ENCODE measurements around the gene SH3BP2. TPM values are rescaled to one million over a fixed set of nuclear protein-coding genes. Genes with fewer than 3 reads are reported as not detected.

SH3BP2 gene
- total and polyA plus RNA-seq, 10 of the 15 experiments (the other 5 are each of a cell fraction or from before 2014, with no cell fraction given): 1.1 to 61.8 (median 23.9) TPM

DNA sequence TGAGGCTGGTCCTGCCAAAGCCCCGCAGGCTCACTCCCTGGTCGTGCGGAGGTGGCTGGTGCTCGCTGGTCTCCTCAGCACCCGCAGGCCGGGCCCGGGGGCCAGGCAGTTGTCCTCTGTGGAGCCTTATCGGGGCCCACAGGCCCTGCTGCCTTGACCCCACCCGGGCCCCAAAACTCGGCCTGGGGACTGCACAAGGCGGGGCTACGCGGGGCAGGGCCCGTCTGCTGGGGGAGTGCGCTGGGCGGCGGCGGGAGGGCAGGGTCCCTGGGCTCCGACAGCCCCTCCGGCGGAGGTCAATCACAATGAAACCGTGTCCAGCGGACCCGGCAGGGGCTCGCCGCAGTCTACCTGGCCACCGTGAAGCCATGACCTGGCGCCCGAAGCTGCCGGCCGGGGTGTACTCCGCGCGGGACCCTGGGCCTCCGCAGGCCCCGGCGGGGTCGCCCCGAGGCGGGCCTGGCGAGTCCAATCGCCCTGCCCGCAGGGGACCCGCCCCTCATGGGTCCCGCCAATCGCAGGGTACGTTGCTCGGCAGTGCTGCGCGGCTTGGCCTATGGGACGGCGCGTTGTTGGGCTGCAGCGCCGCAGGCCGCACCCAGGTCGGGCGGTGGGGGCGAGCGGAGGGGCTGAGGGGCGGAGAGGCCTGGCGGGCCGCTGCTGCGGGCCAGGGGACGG is 50.5 kb downstream of the SH3BP2 start, which contains the start of gene ADD1 (continued):
- TF ChIP-seq, protein P1, sequence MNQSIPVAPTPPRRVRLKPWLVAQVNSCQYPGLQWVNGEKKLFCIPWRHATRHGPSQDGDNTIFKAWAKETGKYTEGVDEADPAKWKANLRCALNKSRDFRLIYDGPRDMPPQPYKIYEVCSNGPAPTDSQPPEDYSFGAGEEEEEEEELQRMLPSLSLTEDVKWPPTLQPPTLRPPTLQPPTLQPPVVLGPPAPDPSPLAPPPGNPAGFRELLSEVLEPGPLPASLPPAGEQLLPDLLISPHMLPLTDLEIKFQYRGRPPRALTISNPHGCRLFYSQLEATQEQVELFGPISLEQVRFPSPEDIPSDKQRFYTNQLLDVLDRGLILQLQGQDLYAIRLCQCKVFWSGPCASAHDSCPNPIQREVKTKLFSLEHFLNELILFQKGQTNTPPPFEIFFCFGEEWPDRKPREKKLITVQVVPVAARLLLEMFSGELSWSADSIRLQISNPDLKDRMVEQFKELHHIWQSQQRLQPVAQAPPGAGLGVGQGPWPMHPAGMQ (IDR thresholded peaks at IDR 0.05; ENCODE audit: borderline replicate concordance): no peak
- TF ChIP-seq, protein P2, sequence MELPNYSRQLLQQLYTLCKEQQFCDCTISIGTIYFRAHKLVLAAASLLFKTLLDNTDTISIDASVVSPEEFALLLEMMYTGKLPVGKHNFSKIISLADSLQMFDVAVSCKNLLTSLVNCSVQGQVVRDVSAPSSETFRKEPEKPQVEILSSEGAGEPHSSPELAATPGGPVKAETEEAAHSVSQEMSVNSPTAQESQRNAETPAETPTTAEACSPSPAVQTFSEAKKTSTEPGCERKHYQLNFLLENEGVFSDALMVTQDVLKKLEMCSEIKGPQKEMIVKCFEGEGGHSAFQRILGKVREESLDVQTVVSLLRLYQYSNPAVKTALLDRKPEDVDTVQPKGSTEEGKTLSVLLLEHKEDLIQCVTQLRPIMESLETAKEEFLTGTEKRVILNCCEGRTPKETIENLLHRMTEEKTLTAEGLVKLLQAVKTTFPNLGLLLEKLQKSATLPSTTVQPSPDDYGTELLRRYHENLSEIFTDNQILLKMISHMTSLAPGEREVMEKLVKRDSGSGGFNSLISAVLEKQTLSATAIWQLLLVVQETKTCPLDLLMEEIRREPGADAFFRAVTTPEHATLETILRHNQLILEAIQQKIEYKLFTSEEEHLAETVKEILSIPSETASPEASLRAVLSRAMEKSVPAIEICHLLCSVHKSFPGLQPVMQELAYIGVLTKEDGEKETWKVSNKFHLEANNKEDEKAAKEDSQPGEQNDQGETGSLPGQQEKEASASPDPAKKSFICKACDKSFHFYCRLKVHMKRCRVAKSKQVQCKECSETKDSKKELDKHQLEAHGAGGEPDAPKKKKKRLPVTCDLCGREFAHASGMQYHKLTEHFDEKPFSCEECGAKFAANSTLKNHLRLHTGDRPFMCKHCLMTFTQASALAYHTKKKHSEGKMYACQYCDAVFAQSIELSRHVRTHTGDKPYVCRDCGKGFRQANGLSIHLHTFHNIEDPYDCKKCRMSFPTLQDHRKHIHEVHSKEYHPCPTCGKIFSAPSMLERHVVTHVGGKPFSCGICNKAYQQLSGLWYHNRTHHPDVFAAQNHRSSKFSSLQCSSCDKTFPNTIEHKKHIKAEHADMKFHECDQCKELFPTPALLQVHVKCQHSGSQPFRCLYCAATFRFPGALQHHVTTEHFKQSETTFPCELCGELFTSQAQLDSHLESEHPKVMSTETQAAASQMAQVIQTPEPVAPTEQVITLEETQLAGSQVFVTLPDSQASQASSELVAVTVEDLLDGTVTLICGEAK (IDR thresholded peaks at IDR 0.05; ENCODE audit: borderline replicate concordance): no peak
- TF ChIP-seq PAX8 (IDR thresholded peaks at IDR 0.05) (no peak), WRNIP1 (IDR thresholded peaks at IDR 0.05; ENCODE audit: borderline replicate concordance, low read depth, low read length) (no peak), HDAC2 (IDR thresholded peaks at IDR 0.05) (no peak), NR2C1 (IDR thresholded peaks at IDR 0.05) (no peak), ZNF24 (IDR thresholded peaks at IDR 0.05) (no peak), TCF7 (IDR thresholded peaks at IDR 0.05; ENCODE audit: borderline replicate concordance) (no peak), ETV6 (conservative IDR thresholded peaks at IDR 0.05 in 1 of 2, IDR thresholded peaks at IDR 0.05 in 1 of 2; ENCODE audit: borderline replicate concordance in 1 of 2, low read depth in 1 of 2) (no peak), BHLHE40 (IDR thresholded peaks at IDR 0.05; ENCODE audit: borderline replicate concordance in 1 of 2, low read depth in 2 of 2, low read length in 1 of 2) (peak in 1 of 2 experiments; percentile 37; a peak in 1 of 4 replicates), CBX5 (IDR thresholded peaks at IDR 0.05; ENCODE audit: low read depth) (no peak), SIX5 (IDR thresholded peaks at IDR 0.05; ENCODE audit: low read depth, low read length, severe bottlenecking) (peak; percentile 47)
- TF ChIP-seq, protein P3, sequence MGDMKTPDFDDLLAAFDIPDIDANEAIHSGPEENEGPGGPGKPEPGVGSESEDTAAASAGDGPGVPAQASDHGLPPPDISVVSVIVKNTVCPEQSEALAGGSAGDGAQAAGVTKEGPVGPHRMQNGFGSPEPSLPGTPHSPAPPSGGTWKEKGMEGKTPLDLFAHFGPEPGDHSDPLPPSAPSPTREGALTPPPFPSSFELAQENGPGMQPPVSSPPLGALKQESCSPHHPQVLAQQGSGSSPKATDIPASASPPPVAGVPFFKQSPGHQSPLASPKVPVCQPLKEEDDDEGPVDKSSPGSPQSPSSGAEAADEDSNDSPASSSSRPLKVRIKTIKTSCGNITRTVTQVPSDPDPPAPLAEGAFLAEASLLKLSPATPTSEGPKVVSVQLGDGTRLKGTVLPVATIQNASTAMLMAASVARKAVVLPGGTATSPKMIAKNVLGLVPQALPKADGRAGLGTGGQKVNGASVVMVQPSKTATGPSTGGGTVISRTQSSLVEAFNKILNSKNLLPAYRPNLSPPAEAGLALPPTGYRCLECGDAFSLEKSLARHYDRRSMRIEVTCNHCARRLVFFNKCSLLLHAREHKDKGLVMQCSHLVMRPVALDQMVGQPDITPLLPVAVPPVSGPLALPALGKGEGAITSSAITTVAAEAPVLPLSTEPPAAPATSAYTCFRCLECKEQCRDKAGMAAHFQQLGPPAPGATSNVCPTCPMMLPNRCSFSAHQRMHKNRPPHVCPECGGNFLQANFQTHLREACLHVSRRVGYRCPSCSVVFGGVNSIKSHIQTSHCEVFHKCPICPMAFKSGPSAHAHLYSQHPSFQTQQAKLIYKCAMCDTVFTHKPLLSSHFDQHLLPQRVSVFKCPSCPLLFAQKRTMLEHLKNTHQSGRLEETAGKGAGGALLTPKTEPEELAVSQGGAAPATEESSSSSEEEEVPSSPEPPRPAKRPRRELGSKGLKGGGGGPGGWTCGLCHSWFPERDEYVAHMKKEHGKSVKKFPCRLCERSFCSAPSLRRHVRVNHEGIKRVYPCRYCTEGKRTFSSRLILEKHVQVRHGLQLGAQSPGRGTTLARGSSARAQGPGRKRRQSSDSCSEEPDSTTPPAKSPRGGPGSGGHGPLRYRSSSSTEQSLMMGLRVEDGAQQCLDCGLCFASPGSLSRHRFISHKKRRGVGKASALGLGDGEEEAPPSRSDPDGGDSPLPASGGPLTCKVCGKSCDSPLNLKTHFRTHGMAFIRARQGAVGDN (IDR thresholded peaks at IDR 0.05): 0 out of 2 replicates have a peak, but pooled peaks have one; percentile 48
- TF ChIP-seq, protein P4, sequence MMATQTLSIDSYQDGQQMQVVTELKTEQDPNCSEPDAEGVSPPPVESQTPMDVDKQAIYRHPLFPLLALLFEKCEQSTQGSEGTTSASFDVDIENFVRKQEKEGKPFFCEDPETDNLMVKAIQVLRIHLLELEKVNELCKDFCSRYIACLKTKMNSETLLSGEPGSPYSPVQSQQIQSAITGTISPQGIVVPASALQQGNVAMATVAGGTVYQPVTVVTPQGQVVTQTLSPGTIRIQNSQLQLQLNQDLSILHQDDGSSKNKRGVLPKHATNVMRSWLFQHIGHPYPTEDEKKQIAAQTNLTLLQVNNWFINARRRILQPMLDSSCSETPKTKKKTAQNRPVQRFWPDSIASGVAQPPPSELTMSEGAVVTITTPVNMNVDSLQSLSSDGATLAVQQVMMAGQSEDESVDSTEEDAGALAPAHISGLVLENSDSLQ (IDR thresholded peaks at IDR 0.05): no peak
- TF ChIP-seq, protein P5, sequence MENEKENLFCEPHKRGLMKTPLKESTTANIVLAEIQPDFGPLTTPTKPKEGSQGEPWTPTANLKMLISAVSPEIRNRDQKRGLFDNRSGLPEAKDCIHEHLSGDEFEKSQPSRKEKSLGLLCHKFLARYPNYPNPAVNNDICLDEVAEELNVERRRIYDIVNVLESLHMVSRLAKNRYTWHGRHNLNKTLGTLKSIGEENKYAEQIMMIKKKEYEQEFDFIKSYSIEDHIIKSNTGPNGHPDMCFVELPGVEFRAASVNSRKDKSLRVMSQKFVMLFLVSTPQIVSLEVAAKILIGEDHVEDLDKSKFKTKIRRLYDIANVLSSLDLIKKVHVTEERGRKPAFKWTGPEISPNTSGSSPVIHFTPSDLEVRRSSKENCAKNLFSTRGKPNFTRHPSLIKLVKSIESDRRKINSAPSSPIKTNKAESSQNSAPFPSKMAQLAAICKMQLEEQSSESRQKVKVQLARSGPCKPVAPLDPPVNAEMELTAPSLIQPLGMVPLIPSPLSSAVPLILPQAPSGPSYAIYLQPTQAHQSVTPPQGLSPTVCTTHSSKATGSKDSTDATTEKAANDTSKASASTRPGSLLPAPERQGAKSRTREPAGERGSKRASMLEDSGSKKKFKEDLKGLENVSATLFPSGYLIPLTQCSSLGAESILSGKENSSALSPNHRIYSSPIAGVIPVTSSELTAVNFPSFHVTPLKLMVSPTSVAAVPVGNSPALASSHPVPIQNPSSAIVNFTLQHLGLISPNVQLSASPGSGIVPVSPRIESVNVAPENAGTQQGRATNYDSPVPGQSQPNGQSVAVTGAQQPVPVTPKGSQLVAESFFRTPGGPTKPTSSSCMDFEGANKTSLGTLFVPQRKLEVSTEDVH (IDR thresholded peaks at IDR 0.05; ENCODE audit: low read depth, partially characterized antibody): no peak
